Peyer's patch (tissue), 4 donors: ENCODE data around the gene FHL3. TPM values are rescaled to one million over a fixed set of nuclear protein-coding genes. Genes with fewer than 3 reads are reported as not detected.
A peak's percentile ranks its signal among the peaks of the same experiment; 100 is the strongest.

ENCODE experiments used
- DNase-seq, 3 donors: peaks; one replicate each; pipeline ENCODE4 v3.0.0-alpha.2; 2017 to 2019
- H3K27ac ChIP-seq, 4 donors: fragments of 200-600 bp; sonication (generic); one replicate each; pipeline ENCODE4 v1.5.1; 2016 to 2019
- H3K27me3 ChIP-seq, 2 donors: fragments of 200-600 bp; sonication (generic); one replicate each; pipeline ENCODE4 v1.5.1; 2019
- H3K36me3 ChIP-seq, 3 donors: fragments of 200-600 bp; sonication (generic); one replicate each; pipeline ENCODE4 v1.5.1; 2016 to 2019
- H3K4me1 ChIP-seq, 4 donors: fragments of 200-600 bp; sonication (generic); one replicate each; pipeline ENCODE4 v1.5.1; 2016 to 2019
- H3K4me3 ChIP-seq, 4 donors: fragments of 200-600 bp; sonication (generic); 1 replicate in 3 of 4; 2 replicates in 1 of 4; pipeline ENCODE4 v1.5.1; 2016 to 2019; ENCODE audit warnings: mild to moderate bottlenecking in 1 of 4
- H3K9me3 ChIP-seq, 4 donors: fragments of 200-600 bp; sonication (generic); one replicate each; pipeline ENCODE4 v1.5.1; 2016 to 2019; ENCODE audit warnings: mild to moderate bottlenecking in 1 of 4
- POLR2A ChIP-seq, 2 donors: fragments of 450-650 bp; IDR thresholded peaks; one replicate each; pipeline ENCODE4 v1.5.1; 2017; ENCODE audit warnings: antibody characterized with exemption in 2 of 2, mild to moderate bottlenecking in 2 of 2, moderate library complexity in 2 of 2
- total RNA-seq, 4 donors: library from RNA; depleted of rRNA; stranded (reverse); fragments of >200 nt; gene quantifications; one replicate each; pipeline ENCODE4 v1.1.0, GENCODE V29; 2016
- TF ChIP-seq, protein P1 (sequence below), 6 experiments: fragments of 450-650 bp in 4 of 6; fragments of 200-600 bp in 2 of 6; sonication (generic) in 1 of 6; IDR thresholded peaks; one replicate each; pipeline ENCODE4 v1.5.1; 2017 to 2019; ENCODE audit warnings: antibody characterized with exemption in 6 of 6, mild to moderate bottlenecking in 3 of 6, moderate library complexity in 1 of 6

The FHL3 gene
- total RNA-seq, 4 donors from 2014 or later: 3.3 to 13.2 (median 4.9) TPM

GRCh38 chr1:38014171-38014570 is 8.9 kb upstream of the FHL3 start:
- no peak overlapping the region for H3K4me3 ChIP-seq
- H3K27ac ChIP-seq: no peak overlapping the region
- no peaks in the 10 kb centered on the region for H3K27me3 ChIP-seq
- no peak for DNase-seq
- TF ChIP-seq, protein P1, sequence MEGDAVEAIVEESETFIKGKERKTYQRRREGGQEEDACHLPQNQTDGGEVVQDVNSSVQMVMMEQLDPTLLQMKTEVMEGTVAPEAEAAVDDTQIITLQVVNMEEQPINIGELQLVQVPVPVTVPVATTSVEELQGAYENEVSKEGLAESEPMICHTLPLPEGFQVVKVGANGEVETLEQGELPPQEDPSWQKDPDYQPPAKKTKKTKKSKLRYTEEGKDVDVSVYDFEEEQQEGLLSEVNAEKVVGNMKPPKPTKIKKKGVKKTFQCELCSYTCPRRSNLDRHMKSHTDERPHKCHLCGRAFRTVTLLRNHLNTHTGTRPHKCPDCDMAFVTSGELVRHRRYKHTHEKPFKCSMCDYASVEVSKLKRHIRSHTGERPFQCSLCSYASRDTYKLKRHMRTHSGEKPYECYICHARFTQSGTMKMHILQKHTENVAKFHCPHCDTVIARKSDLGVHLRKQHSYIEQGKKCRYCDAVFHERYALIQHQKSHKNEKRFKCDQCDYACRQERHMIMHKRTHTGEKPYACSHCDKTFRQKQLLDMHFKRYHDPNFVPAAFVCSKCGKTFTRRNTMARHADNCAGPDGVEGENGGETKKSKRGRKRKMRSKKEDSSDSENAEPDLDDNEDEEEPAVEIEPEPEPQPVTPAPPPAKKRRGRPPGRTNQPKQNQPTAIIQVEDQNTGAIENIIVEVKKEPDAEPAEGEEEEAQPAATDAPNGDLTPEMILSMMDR (IDR thresholded peaks at IDR 0.05): no peak
- TF ChIP-seq POLR2A (IDR thresholded peaks at IDR 0.05): no peak
- H3K9me3 ChIP-seq: no peaks in the 10 kb centered on the region
- peaks cover 0 to 16% (median 8%) of the 10 kb centered on the region in 4 donors for H3K4me1 ChIP-seq
- H3K36me3 ChIP-seq: peaks cover 0 to 28% (median 0%) of the 10 kb centered on the region in 3 donors

- Histone ChIP-seq H3K27ac (peak overlapping the region; percentile 76 to 94 (median 85)), H3K36me3 (peaks cover 0 to 20% (median 0%) of the 10 kb centered on the region in 3 donors), H3K9me3 (no peaks in the 10 kb centered on the region), H3K27me3 (no peaks in the 10 kb centered on the region), H3K4me3 (peak overlapping the region; percentile 54 to 82 (median 68)), H3K4me1 (peaks cover 0 to 16% (median 8%) of the 10 kb centered on the region in 4 donors)
- no peak for DNase-seq
- TF ChIP-seq, protein P1 (IDR thresholded peaks at IDR 0.05): no peak
- no peak for TF ChIP-seq POLR2A (IDR thresholded peaks at IDR 0.05)
Observed at GRCh38 chr1:38013227-38013622, 7.9 kb upstream of the FHL3 start.

- DNase-seq: peak; percentile 91 to 97 (median 92)
- peaks cover 0 to 16% (median 8%) of the 10 kb centered on the region in 4 donors for H3K4me1 ChIP-seq
Observed at GRCh38 chr1:38012363-38013226, 7.3 kb upstream of the FHL3 start, which contains the start of gene UTP11. TSS of gene UTP11 (plus strand) at chr1:38012734. CDS start at chr1:38012803, 69 bp downstream.

DNA sequence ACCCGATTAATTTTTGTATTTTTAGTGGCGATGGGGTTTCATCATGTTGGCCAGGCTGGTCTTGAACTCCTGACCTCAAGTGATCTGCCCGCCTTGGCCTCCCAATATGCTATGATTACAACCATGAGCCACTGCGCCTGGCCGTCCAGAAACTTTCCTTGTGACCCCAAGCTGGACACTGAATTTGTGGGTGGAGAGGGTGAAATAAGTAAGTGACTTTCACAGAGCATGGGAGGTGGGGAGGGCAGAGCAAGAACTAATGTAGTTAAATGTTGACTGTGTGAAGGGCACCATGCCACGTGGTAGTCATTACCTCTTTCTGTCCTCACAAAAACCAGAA is 4.5 kb upstream of the FHL3 start:
- H3K36me3 ChIP-seq: no peaks in the 10 kb centered on the region
- TF ChIP-seq, protein P1 (IDR thresholded peaks at IDR 0.05): no peak
- TF ChIP-seq POLR2A (IDR thresholded peaks at IDR 0.05): no peak
- no peak overlapping the region for H3K27ac ChIP-seq
- peak in 1 of 3 donors; percentile 37 for DNase-seq
- H3K4me3 ChIP-seq: no peak overlapping the region
- H3K4me1 ChIP-seq: peaks cover 0 to 19% (median 8%) of the 10 kb centered on the region in 4 donors
- H3K9me3 ChIP-seq: no peaks in the 10 kb centered on the region
- peaks cover 0 to 8% of the 10 kb centered on the region in 2 donors for H3K27me3 ChIP-seq

More at GRCh38 chr1:38012363-38013226, 7.3 kb upstream of the FHL3 start, which contains the start of gene UTP11:
- Histone ChIP-seq H3K27ac (peak within 1 kb of the TSS; percentile 76 to 94 (median 85)), H3K36me3 (peaks cover 0 to 14% (median 0%) of the 10 kb centered on the region in 3 donors), H3K4me3 (peak within 1 kb of the TSS; percentile 54 to 82 (median 68)), H3K9me3 (no peaks in the 10 kb centered on the region), H3K27me3 (no peaks in the 10 kb centered on the region)
- peak; percentile 62 to 79 for TF ChIP-seq POLR2A (IDR thresholded peaks at IDR 0.05)
- TF ChIP-seq, protein P1 (IDR thresholded peaks at IDR 0.05): no peak

DNA sequence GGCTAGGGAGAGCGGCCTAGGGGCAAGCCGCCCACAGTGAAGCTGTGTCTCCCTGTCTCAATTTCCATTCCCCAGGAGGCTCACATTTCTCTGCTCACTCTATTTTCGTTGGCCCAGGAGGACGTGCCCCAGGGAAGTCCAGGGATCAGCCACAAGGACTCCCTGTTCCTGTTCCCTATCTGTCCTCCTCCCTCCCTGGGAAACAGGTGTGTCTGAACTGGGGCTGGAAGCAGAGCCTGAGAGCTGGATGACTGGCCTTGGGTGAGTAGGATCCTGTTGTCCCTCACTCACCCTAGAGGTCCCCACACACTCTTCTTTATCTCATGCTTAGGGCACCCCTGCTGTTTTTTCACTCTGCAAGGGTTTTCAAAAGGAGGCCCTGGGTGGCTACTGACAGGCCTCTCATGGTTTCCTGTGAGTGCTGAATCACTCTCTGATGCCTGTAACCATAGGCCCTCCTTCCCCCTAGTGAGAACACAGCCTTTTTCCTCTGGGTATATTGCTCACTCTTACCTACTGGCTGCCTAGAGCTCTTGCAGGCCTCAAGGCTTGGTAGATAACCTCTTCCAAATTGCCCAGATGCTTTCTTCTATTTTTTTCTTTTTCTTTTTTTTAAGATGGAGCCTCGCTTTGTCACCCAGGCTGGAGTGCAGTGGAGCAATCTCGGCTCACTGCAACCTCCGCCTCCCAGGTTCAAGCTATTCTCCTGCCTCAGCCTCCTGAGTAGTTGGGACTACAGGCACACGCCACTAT is 4.0 kb upstream of the FHL3 start:
- DNase-seq: no peak
- Histone ChIP-seq H3K36me3 (no peaks in the 10 kb centered on the region), H3K27ac (peak overlapping the region in 1 of 4 donors; percentile 46), H3K4me1 (peaks cover 0 to 20% (median 6%) of the 10 kb centered on the region in 4 donors), H3K27me3 (peaks cover 0 to 8% of the 10 kb centered on the region in 2 donors), H3K4me3 (no peak overlapping the region), H3K9me3 (no peaks in the 10 kb centered on the region)
- TF ChIP-seq, protein P1 (IDR thresholded peaks at IDR 0.05): no peak
- TF ChIP-seq POLR2A (IDR thresholded peaks at IDR 0.05): no peak
